Measurements from ENCODE around the gene CPPED1. TPM values are rescaled to one million over a fixed set of nuclear protein-coding genes. Genes with fewer than 3 reads are reported as not detected.

The CPPED1 gene
- total and polyA plus RNA-seq, 8 donors = 1.8 to 7.9 (median 3.6) TPM

DNA sequence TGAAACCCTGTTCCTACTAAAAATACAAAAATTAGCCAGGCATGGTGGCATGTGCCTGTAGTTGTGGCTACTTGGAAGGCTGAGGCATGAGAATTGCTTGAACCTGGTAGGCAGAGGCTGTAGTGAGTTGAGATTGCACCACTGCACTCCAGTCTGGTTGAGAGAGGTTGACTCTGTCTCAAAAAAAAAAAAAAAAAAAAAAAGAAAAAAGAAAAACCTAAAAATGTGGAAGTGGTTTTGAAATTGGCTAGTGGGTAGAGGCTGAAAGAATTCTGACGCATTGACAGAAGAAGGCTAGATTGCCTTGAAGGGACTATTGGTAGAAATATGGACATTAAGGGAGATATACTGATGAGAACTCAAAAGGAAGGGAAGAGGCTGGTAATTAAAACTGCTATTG lies 33.6 kb upstream of the CPPED1 start:
- DNase-seq (no peak), FAIRE-seq (no peak), ATAC-seq (no peak)
- TF ChIP-seq, protein P1, sequence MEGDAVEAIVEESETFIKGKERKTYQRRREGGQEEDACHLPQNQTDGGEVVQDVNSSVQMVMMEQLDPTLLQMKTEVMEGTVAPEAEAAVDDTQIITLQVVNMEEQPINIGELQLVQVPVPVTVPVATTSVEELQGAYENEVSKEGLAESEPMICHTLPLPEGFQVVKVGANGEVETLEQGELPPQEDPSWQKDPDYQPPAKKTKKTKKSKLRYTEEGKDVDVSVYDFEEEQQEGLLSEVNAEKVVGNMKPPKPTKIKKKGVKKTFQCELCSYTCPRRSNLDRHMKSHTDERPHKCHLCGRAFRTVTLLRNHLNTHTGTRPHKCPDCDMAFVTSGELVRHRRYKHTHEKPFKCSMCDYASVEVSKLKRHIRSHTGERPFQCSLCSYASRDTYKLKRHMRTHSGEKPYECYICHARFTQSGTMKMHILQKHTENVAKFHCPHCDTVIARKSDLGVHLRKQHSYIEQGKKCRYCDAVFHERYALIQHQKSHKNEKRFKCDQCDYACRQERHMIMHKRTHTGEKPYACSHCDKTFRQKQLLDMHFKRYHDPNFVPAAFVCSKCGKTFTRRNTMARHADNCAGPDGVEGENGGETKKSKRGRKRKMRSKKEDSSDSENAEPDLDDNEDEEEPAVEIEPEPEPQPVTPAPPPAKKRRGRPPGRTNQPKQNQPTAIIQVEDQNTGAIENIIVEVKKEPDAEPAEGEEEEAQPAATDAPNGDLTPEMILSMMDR (IDR thresholded peaks at IDR 0.05) = no peak
- WGBS, 2 donors = 91 to 92% methylated on average over 1 of the region's 1 CpG
- intact Hi-C loops (cut with DNase I) = no loop called here
- H3K9me3 ChIP-seq = peaks cover 0 to 3% (median 0%) of the 10 kb centered on the region in 4 donors
- H3K27ac ChIP-seq = no peak overlapping the region
- H3K4me3 ChIP-seq = no peak overlapping the region
- no peaks in the 10 kb centered on the region for H3K27me3 ChIP-seq
- no peaks in the 10 kb centered on the region for H3K36me3 ChIP-seq
- no peaks in the 10 kb centered on the region for H3K4me1 ChIP-seq

DNA sequence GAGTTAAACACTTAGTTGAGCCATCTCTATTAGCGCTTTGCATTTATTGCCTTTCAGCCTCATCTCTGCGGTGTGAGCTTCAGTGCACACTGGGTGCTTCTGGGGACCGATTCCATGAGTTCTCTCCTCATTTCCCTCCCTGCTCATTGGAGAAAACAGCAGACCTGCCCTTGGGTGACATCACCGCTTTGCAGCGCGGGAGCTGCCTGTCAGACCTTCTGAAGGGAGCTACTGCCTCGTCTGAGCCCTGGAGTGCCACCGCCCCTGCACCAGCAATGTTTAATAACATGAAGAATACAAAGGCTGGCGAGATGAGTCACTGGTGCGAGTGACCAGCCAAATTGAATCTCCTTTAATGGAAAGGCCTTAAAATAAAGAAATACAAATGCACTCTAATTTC lies 30.2 kb upstream of the CPPED1 start:
- H3K9me3 ChIP-seq = no peaks in the 10 kb centered on the region
- intact Hi-C loops (cut with DNase I) = no loop called here

DNA sequence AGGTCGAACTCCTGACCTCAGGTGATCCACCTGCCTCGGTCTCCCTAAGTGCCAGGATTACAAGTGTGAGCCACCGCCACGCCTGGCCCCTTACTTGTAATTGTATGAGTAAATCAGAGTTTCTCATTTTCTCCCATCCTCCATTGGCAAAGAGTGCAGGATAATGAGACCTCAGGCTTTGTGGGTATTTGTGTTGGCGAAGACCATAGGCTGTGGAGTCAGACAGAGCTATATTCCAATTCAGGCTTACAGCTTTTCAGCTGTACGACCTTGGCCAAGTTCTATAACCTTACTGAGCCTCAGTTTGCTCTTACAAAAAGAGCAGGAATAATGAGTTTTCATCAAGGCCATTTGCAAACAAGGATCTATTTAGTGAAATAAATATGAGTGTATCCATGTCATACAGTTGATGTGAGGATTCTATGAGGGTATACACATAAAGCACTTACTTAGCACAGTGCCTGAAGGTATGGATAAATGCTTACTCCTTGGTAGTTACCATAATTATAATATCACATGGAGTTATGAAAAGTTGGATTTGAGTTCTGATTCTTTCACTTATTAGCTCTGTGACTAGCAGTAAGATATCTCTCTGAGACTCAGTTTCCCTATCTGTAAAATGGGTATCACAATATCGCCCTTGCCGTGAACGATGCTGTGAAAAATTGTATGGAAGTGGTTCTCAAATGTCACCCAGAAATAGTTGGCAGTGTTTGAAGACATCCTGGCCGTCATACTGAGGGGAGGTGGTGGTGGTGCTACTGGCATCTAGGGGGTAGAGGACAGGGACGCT lies 25.6 kb upstream of the CPPED1 start:
- 60 to 77% methylated on average over 11 of the region's 11 CpGs for WGBS, 2 donors
- FAIRE-seq (no peak), DNase-seq (no peak), ATAC-seq (no peak)
- no peaks in the 10 kb centered on the region for H3K9me3 ChIP-seq
- TF ChIP-seq, protein P1 (IDR thresholded peaks at IDR 0.05) = no peak
- H3K4me1 ChIP-seq = no peaks in the 10 kb centered on the region
- no peaks in the 10 kb centered on the region for H3K36me3 ChIP-seq
- no peaks in the 10 kb centered on the region for H3K27me3 ChIP-seq
- no peak overlapping the region for H3K4me3 ChIP-seq
- H3K27ac ChIP-seq = no peak overlapping the region
- intact Hi-C loops (cut with DNase I) = no loop called here

More for the DNA sequence above, 30.2 kb upstream of the CPPED1 start:
- TF ChIP-seq, protein P1 (IDR thresholded peaks at IDR 0.05) = no peak
- FAIRE-seq (no peak), ATAC-seq (no peak), DNase-seq (no peak)
- no peak overlapping the region for H3K27ac ChIP-seq
- no peaks in the 10 kb centered on the region for H3K27me3 ChIP-seq
- H3K4me1 ChIP-seq = no peaks in the 10 kb centered on the region
- 42 to 49% methylated on average over 10 of the region's 10 CpGs for WGBS, 2 donors
- no peak overlapping the region for H3K4me3 ChIP-seq
- H3K36me3 ChIP-seq = no peaks in the 10 kb centered on the region

DNA sequence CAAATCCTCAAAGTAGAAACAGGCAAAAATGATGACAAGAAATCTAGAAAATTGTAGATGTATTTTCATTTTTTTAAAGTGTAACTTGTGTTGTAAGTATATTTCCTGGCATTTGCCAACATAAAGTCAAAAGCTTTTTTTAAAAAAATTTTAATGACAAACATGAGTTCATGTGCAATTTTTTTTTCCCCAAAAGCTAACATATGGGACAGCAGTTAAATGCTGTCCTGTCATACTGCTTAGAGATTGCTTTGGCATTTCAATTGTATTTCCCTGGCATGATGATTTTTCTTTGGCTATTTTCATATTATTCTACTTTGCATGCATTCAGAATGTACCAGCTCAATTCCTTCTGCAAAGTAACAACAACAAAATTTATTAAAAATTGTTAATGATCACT lies 24.5 kb upstream of the CPPED1 start:
- TF ChIP-seq, protein P1 (IDR thresholded peaks at IDR 0.05) = no peak

DNA sequence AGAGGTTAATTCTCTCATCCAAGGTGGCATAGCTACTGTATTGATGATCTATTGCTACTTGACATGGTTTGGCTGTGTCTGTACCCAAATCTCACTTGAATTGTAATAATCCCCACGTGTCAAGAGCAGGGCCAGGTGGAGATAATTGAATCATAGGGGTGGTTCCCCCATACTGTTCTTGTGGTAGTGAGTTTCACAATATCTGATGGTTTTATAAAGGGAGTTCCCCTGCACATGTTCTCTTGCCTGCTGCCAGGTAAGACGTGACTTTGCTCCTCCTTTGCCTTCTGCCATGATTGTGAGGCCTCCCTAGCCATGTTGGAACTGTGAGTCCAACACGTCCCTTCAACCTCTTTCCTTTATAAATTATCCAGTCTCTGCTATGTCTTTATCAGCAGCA lies 22.9 kb upstream of the CPPED1 start:
- 38 to 52% methylated on average over 3 of the region's 3 CpGs for whole genome bisulfite sequencing, 2 donors

More for the DNA sequence above, 24.5 kb upstream of the CPPED1 start:
- no peak for FAIRE-seq
- no peaks in the 10 kb centered on the region for H3K36me3 ChIP-seq
- H3K27ac ChIP-seq = no peak overlapping the region
- no peaks in the 10 kb centered on the region for H3K27me3 ChIP-seq
- H3K9me3 ChIP-seq = no peaks in the 10 kb centered on the region
- ATAC-seq = no peak
- intact Hi-C loops (cut with DNase I) = no loop called here
- no peak overlapping the region for H3K4me3 ChIP-seq
- no peaks in the 10 kb centered on the region for H3K4me1 ChIP-seq
- no peak for DNase-seq

More for the DNA sequence above, 22.9 kb upstream of the CPPED1 start:
- Histone ChIP-seq H3K9me3 (no peaks in the 10 kb centered on the region), H3K36me3 (no peaks in the 10 kb centered on the region), H3K4me3 (no peak overlapping the region), H3K27ac (no peak overlapping the region), H3K27me3 (no peaks in the 10 kb centered on the region), H3K4me1 (no peaks in the 10 kb centered on the region)
- TF ChIP-seq, protein P1 (IDR thresholded peaks at IDR 0.05) = no peak
- DNase-seq (no peak), ATAC-seq (no peak), FAIRE-seq (no peak)
- intact Hi-C loops (cut with DNase I) = no loop called here
